Activated naive CD4-positive, alpha-beta T cell treated with anti-CD3 and anti-CD28 coated beads, Interleukin-2, amount 10 ng/mL, durations not matched to agents 7 days and 5 days (primary cell): ENCODE measurements around the gene PDLIM1.
"Not testable (repeated sequence)": the region's sequence is repeated elsewhere in the genome, so short reads cannot be mapped to it uniquely, and the experiment has no call there.

ENCODE experiments used
- CTCF ChIA-PET: fragments of 350-600 bp; sonication (Branson Sonifier 250); formaldehyde crosslinking; loops from one replicate; lab custom pipeline; 2021; ENCODE audit warnings: antibody characterized with exemption; lab: Charles Lee
- DNase-seq: peaks from one replicate; pipeline ENCODE4 v3.0.0-alpha.2; 2020
- H3K27ac Mint-ChIP-seq: one replicate; pipeline ENCODE4 v1.8.0; 2021; ENCODE audit warnings: mild to moderate bottlenecking, moderate library complexity, mixed read lengths
- H3K27me3 Mint-ChIP-seq: one replicate; pipeline ENCODE4 v1.8.0; 2021; ENCODE audit warnings: mild to moderate bottlenecking, mixed read lengths
- H3K36me3 Mint-ChIP-seq: one replicate; pipeline ENCODE4 v1.8.0; 2021; ENCODE audit warnings: mixed read lengths
- H3K4me1 Mint-ChIP-seq: one replicate; pipeline ENCODE4 v1.8.0; 2021; ENCODE audit warnings: mixed read lengths
- H3K4me3 Mint-ChIP-seq: one replicate; pipeline ENCODE4 v1.8.0; 2021; ENCODE audit warnings: mild to moderate bottlenecking, moderate library complexity, mixed read lengths
- H3K9me3 Mint-ChIP-seq: one replicate; pipeline ENCODE4 v1.8.0; 2021; ENCODE audit warnings: mixed read lengths

PDLIM1 gene

GRCh38 chr10:95244152-95244551 is 46.7 kb downstream of the PDLIM1 start:
- no peak overlapping the region for H3K27ac Mint-ChIP-seq
- H3K9me3 Mint-ChIP-seq: peaks cover 1% of the 10 kb centered on the region
- CTCF ChIA-PET: interaction anchor here (0.6 to 16.0 kb wide), 15 partner anchors 9 to 612 kb away, joined by 3 to 320 read pairs (median 7); no protein-coding TSS in a partner anchor

GRCh38 chr10:95243318-95243617 is 47.5 kb downstream of the PDLIM1 start:
- H3K27me3 Mint-ChIP-seq: peaks cover 4% of the 10 kb centered on the region
- DNase-seq: no peak
- peaks cover 3% of the 10 kb centered on the region for H3K36me3 Mint-ChIP-seq
- H3K4me3 Mint-ChIP-seq: no peak overlapping the region
- no peak overlapping the region for H3K27ac Mint-ChIP-seq
- peaks cover 20% of the 10 kb centered on the region for H3K4me1 Mint-ChIP-seq
- CTCF ChIA-PET: interaction anchor here (0.6 to 16.0 kb wide), 25 partner anchors 8 to 615 kb away, joined by 3 to 320 read pairs (median 3); no protein-coding TSS in a partner anchor
- H3K9me3 Mint-ChIP-seq: peaks cover 1% of the 10 kb centered on the region

More at GRCh38 chr10:95244152-95244551, 46.7 kb downstream of the PDLIM1 start:
- H3K36me3 Mint-ChIP-seq: peaks cover 3% of the 10 kb centered on the region
- H3K4me1 Mint-ChIP-seq: peaks cover 20% of the 10 kb centered on the region
- DNase-seq: no peak
- H3K4me3 Mint-ChIP-seq: no peak overlapping the region
- H3K27me3 Mint-ChIP-seq: peaks cover 8% of the 10 kb centered on the region

DNA sequence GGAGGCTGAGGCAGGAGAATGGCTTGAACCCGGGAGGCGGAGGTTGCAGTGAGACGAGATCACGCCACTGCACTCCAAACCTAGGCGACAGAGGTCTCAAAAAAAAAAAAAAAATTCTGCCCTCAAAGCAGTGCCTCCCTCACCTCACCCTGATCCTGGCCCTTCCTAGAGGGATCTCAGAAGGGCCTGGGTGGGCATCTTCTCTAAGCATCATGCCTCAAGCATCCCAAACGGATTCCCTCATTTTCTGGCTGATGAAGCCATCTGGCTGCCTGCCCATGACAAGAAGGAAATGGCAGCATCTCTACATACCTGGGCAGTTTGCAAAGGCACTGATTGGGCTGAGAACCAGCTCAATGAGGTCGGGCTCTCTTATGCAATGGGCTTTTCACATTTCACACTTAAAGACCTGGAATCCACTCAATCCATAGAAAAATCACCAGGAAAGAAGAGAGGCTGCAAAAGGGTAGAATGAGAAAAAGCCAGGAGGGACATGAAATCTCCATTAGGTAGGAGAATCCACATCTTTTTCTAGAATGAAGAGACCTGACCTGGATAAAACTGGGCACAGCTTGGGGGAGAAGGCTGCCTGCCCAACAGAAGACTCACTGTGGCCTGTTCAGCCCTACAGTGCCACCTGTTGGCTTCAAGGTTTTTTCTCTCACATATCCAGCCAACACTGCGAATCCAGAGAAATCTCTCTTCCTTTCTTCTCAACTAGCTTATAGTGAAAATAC is 48.1 kb downstream of the PDLIM1 start:
- Mint-ChIP-seq H3K36me3 (peaks cover 3% of the 10 kb centered on the region), H3K27me3 (peaks cover 4% of the 10 kb centered on the region), H3K27ac (no peak overlapping the region), H3K4me1 (peaks cover 20% of the 10 kb centered on the region), H3K4me3 (no peak overlapping the region), H3K9me3 (peaks cover 1% of the 10 kb centered on the region)
- peak; percentile 52 for DNase-seq
- CTCF ChIA-PET: interaction anchor here (0.6 to 16.0 kb wide), 27 partner anchors 8 to 1049 kb away, joined by 3 to 320 read pairs (median 3); no protein-coding TSS in a partner anchor

GRCh38 chr10:95241533-95241932 is 49.3 kb downstream of the PDLIM1 start:
- no peak for DNase-seq
- no peak overlapping the region for H3K4me3 Mint-ChIP-seq
- H3K27me3 Mint-ChIP-seq: peaks cover 4% of the 10 kb centered on the region
- H3K4me1 Mint-ChIP-seq: peaks cover 25% of the 10 kb centered on the region
- H3K27ac Mint-ChIP-seq: no peak overlapping the region
- peaks cover 7% of the 10 kb centered on the region for H3K36me3 Mint-ChIP-seq
- CTCF ChIA-PET: interaction anchor here (6.6 to 16.0 kb wide), 3 partner anchors 59 to 122 kb away, joined by 64 to 320 read pairs (median 78); no protein-coding TSS in a partner anchor
- peaks cover 1% of the 10 kb centered on the region for H3K9me3 Mint-ChIP-seq

GRCh38 chr10:95240811-95241210 is 50.0 kb downstream of the PDLIM1 start:
- no peak overlapping the region for H3K4me3 Mint-ChIP-seq
- no peak overlapping the region for H3K27ac Mint-ChIP-seq
- CTCF ChIA-PET: interaction anchor here (6.6 to 16.0 kb wide), 3 partner anchors 58 to 123 kb away, joined by 64 to 320 read pairs (median 78); no protein-coding TSS in a partner anchor
- no peak for DNase-seq
- peaks cover 25% of the 10 kb centered on the region for H3K4me1 Mint-ChIP-seq
- peaks cover 7% of the 10 kb centered on the region for H3K36me3 Mint-ChIP-seq
- H3K27me3 Mint-ChIP-seq: peaks cover 1% of the 10 kb centered on the region
- H3K9me3 Mint-ChIP-seq: peaks cover 1% of the 10 kb centered on the region

DNA sequence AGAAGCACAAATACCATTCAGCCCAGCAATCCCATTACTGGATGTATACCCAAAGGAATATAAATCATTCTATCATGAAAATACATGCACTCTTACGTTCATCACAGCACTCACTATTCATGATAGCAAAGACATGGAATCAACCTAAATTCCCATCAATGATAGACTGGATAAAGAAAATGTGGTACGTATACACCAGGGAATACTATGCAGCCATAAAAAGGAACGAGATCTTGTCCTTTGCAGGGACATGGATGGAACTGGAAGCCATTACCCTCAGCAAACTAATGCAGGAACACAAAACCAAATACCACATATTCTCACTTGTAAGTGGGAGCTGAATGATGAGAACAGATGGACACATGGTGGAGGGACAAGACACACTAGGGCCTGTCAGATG is 50.7 kb downstream of the PDLIM1 start:
- H3K4me3 Mint-ChIP-seq, H3K9me3 Mint-ChIP-seq, H3K27me3 Mint-ChIP-seq, H3K36me3 Mint-ChIP-seq, DNase-seq, H3K27ac Mint-ChIP-seq: not testable (repeated sequence)
- CTCF ChIA-PET: interaction anchor here (1.7 to 16.0 kb wide), 2 partner anchors 56 to 123 kb away, joined by 5 to 320 read pairs; no protein-coding TSS in a partner anchor
- peaks cover 23% of the 10 kb centered on the region for H3K4me1 Mint-ChIP-seq

- CTCF ChIA-PET: interaction anchor here (1.3 to 16.0 kb wide), 3 partner anchors 9 to 126 kb away, joined by 4 to 320 read pairs (median 13); no protein-coding TSS in a partner anchor
- Mint-ChIP-seq H3K27me3 (no peaks in the 10 kb centered on the region), H3K4me1 (peaks cover 22% of the 10 kb centered on the region), H3K9me3 (peaks cover 1% of the 10 kb centered on the region), H3K36me3 (peaks cover 7% of the 10 kb centered on the region), H3K27ac (peak overlapping the region; percentile 70), H3K4me3 (no peak overlapping the region)
- no peak for DNase-seq
Measured at GRCh38 chr10:95237376-95238170, 53.2 kb downstream of the PDLIM1 start.

DNA sequence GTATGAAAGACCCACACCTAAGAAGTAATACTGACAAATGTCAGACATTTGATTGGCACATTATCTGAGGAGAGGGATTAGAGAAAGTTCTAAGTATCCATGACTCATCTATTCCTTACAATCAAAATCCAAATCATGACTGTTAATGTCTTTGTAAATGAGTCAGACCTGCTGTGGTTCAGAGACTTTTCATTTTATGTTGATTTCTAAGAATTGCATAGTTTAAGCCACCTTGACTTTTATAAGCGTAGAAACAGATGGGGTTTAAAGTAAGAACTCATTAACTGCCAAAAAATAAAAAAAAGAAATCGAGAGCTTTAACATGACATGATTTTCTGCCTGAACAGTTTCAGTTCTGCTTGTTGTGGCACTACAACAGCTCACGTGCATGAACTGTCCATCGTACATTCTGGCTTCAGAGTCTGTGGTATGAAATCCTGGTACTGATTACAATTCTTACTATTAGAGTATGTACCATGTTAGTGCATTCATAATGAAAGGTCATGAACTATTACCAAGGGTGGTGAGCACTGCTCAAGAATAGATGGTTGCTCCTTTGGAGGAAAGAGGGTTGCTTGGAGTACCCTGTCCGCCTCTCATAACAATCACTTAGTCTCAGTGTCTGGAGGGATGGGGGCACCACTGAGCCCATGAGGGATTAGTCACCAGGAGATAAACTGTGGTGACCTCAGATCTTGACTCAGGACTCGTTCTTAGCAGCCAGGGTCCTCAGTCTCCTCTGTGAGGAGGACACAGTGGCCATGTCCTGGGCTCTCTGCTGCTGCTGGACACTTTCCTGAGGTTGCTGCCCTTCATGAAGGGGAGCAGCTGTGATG is 54.5 kb downstream of the PDLIM1 start:
- H3K27me3 Mint-ChIP-seq: no peaks in the 10 kb centered on the region
- H3K27ac Mint-ChIP-seq: peak overlapping the region; percentile 72
- H3K9me3 Mint-ChIP-seq: peaks cover 3% of the 10 kb centered on the region
- peaks cover 11% of the 10 kb centered on the region for H3K36me3 Mint-ChIP-seq
- peaks cover 24% of the 10 kb centered on the region for H3K4me1 Mint-ChIP-seq
- CTCF ChIA-PET: interaction anchor here (1.3 to 16.0 kb wide), 4 partner anchors 7 to 127 kb away, joined by 13 to 320 read pairs (median 16); no protein-coding TSS in a partner anchor
- DNase-seq: no peak
- no peak overlapping the region for H3K4me3 Mint-ChIP-seq

DNA sequence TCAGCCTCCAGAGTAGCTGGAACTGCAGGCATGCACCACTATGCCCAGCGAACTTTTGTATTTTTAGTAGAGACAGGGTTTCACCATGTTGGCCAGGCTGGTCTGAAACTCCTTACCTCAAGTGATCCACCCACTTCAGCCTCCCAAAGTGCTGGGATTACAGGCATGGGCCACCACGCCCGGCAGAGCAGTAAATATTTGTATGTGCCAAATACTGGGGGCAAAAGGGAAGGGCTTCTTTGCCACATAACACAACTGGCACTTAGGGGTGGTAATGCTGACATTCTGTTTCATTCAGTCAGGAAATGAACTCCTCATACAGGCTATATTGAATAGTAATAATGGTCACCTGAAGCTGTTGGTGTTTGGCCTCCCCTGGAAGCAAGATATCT is 55.1 kb downstream of the PDLIM1 start:
- Mint-ChIP-seq H3K36me3 (peaks cover 14% of the 10 kb centered on the region), H3K4me1 (peaks cover 30% of the 10 kb centered on the region), H3K27ac (peak overlapping the region; percentile 75), H3K4me3 (no peak overlapping the region), H3K27me3 (peaks cover 3% of the 10 kb centered on the region), H3K9me3 (peaks cover 6% of the 10 kb centered on the region)
- CTCF ChIA-PET: interaction anchor here (2.1 to 16.0 kb wide), 3 partner anchors 8 to 128 kb away, joined by 14 to 320 read pairs (median 18); no protein-coding TSS in a partner anchor
- DNase-seq: no peak

GRCh38 chr10:95234951-95235350 is 55.9 kb downstream of the PDLIM1 start:
- peaks cover 34% of the 10 kb centered on the region for H3K4me1 Mint-ChIP-seq
- DNase-seq: no peak
- CTCF ChIA-PET: interaction anchor here (2.1 to 16.0 kb wide), 3 partner anchors 9 to 128 kb away, joined by 14 to 320 read pairs (median 18); no protein-coding TSS in a partner anchor
- H3K4me3 Mint-ChIP-seq: no peak overlapping the region
- peak overlapping the region; percentile 75 for H3K27ac Mint-ChIP-seq
- peaks cover 4% of the 10 kb centered on the region for H3K9me3 Mint-ChIP-seq
- peaks cover 6% of the 10 kb centered on the region for H3K27me3 Mint-ChIP-seq
- peaks cover 14% of the 10 kb centered on the region for H3K36me3 Mint-ChIP-seq

DNA sequence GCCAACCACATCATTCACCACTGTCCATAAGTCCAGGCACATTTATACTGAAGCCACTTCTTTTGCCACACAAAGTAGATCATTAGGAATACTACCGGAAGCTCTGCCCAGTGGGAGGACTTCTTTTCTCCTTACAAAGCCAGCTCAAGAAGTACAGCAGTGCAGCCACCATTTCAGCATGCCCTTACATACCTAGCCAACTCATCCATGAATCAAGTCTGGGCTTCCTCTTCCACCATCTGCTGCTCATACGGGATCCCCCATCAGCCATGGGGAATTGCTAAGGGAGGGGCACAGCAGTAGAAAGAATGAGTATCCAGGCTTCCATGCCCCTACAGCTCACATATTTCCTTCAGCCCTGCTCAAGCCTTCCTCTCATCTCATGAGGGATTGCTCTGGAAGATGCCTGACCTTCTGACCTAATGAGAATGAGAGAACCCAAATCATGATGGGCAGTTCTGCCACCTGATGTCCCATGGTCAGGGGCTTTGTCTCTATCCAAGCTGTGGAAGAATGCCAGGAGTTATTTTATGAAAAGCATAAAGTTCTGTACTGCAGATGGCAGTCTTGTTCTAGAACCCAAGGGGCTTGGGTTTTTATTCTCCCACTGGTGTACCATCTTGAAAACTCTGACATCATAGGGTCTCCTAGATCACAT is 57.3 kb downstream of the PDLIM1 start:
- Mint-ChIP-seq H3K9me3 (peaks cover 4% of the 10 kb centered on the region), H3K27me3 (peaks cover 6% of the 10 kb centered on the region), H3K27ac (no peak overlapping the region), H3K4me1 (peaks cover 34% of the 10 kb centered on the region), H3K4me3 (no peak overlapping the region), H3K36me3 (peaks cover 11% of the 10 kb centered on the region)
- no peak for DNase-seq
- CTCF ChIA-PET: interaction anchor here (1.8 to 16.0 kb wide), 4 partner anchors 10 to 130 kb away, joined by 10 to 320 read pairs (median 16); no protein-coding TSS in a partner anchor

DNA sequence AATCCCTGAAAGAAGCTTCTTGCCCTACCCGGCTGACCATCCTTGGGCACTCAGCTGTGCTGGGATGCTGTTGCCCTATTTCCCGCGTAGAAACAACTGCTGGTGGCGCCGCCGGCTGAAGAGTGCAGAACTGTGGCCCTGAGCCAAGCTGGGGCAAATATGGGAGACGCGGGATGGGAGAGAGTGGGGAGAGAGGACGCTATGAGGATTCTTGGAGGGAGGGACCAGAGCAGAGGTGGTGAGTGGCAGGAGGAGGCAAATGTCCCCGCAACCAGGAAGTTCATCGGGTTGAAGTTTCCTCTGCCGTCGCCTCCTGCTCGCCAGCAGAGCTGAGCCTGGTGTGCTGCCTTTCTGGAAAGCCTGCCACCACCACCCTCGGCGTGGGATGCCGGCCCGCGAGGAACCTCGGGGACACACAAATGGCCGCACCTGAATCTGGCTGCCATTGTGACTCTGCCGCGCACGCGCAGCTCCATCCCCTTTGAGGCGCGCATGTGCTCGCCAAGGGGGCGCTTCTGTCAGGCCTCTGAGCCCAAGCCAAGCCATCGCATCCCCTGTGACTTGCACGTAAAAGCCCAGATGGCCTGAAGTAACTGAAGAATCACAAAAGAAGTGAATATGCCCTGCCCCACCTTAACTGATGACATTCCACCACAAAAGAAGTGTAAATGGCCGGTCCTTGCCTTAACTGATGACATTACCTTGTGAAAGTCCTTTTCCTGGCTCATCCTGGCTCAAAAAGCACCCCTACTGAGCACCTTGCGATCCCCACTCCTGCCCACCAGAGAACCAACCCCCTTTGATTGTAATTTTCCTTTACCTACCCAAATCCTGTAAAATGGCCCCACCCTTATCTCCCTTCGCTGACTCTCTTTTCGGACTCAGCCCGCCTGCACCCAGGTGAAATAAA is 59.9 kb downstream of the PDLIM1 start:
- H3K36me3 Mint-ChIP-seq, CTCF ChIA-PET, H3K27me3 Mint-ChIP-seq, H3K9me3 Mint-ChIP-seq: not testable (repeated sequence)
- Mint-ChIP-seq H3K27ac (peak overlapping the region; percentile 40), H3K4me3 (peak overlapping the region; percentile 72), H3K4me1 (peaks cover 20% of the 10 kb centered on the region)
- peak; percentile 53 for DNase-seq
